Pons (tissue), 1 donor: Measurements from ENCODE around the gene TMEM221.
"Not testable (repeated sequence)": the region's sequence is repeated elsewhere in the genome, so short reads cannot be mapped to it uniquely, and the experiment has no call there.

ENCODE experiments used
- DNase-seq: peaks from one replicate; pipeline ENCODE4 v3.0.0-alpha.2; 2016; ENCODE audit warnings: low spot score

TMEM221 gene

DNA sequence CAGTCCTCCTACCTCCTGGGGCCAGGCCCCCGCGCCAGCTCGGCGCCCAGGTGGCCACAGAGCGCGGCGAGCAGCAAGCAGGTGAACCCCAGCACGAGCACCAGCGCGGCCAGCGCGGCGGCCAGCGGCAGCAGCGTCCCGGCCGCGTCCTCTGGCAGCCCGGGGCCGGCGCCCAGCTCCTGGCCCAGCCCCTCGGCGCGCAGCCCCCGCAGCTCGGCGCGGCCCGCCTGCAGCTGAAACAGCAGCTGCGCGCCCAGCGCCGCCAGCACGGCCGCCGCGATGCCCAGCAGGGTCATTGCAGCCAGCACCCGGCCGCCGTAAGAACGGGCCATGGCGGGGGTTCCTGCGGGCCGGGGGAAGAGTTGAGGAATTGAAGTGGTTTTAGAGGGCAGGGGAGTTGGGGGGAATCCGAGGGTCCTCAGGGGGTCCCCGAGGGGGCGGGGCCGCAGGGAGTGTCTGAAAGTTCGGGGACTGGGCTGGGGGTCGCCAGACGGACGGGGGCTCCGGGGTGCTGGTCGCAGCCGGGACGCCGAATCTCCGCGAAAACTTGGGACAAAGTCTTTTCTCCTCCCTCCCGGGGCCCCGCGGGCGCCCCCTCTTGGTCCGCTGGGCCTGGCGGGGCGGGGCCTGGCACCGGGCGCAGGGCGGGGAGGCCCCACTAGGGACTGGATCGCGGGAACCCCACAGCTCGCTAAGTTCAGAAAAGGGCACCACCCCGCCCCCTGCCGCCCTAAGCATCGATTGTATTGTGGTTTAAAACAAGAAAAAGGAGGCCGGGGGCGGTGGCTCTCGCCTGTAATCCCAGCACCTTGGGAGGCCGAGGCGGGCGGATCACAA, at the start of gene TMEM221:
TMEM221 (minus strand) TSS at position 538 of the 837 bp plus-strand sequence; CDS start at position 332, 206 bp downstream.
- DNase-seq, result peak; percentile 7

DNA sequence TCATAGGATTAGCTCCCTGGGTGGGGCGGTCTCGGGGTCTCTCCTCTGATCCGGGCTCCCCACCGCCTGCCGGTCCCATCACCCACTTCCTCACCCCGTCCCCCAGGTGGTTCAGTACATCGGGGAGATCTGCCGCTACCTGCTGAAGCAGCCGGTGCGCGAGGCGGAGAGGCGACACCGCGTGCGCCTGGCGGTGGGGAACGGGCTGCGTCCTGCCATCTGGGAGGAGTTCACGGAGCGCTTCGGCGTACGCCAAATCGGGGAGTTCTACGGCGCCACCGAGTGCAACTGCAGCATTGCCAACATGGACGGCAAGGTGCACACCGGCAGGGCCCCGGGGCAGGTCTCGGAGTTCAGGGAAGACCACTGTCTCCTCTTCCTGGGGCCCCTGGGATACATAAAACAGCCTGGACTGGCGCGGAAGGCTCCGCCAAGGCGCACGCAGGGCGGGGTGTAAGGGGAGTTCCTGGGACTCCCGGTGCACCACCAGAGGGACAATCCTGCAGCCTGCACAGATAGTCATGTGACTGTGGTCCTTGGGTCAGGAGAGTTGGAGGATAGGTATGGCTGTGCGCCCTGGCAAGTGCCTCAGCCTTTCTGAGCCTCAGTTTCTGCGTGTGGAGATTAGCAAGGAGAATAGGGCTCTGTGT, 48.8 kb upstream of the TMEM221 start:
- DNase-seq, result no peak

DNA sequence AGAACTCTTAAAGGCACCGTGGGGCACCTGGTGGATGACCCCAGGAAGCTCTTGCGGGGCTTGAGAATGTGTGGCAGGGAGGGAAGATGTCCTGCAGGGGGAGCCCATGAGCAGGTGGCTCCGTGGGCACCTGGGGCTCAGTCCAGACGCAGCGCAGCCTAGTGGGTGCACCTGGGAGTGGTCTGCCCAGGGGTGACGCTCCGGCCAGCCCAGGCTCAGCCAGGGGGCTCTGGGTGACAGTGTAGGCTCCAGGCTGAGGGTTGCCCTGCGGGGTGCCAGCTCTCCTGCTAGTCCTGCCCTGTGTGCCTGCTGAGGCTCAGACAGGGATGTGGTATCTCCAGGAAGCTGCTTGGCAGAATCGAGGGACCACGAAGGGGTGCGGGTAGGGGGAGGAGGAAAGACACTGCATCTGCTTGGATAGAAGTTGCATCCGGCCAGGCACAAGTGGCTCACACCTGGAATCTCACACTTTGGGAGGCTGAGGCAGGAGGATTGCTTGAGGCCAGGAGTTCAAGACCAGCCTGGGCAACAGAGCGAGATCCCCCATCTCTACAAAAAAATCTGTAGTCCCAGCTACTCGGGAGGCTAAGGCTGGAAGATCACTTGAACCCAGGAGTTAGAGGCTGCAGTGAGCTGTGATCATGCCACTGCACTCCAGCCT, 48.0 kb upstream of the TMEM221 start:
- DNase-seq, result no peak

DNA sequence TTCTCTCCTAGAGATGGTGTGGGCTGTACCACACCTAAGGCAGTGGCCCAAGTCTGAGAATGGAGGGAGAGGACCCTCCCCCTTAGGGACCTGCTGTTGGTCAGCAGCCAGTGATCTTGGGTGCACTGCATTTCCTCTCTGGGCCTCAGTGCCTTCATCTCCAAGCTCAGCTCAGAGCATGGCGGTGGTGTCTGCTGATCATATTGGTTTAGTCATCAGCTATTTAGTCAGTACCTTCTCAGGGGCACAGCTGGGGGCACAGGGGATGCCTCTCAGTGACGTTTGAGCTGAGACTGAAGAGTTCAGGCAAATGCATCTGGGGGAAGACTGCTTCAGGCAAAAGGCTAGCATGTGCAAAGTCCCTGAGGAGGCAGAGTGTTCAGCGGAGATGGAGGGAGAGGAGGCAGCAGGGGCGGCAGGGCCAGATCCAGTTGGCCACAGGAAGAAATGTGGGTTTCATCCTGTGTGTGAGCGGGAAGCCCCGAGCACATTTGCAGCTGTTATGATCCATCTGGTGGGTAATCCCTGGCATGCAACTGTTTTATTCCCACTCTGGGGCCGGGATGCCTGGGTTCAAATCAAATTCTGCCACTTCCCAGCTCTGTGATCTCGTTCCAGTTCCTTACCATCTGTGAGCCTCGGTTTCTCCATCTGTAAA, 47.3 kb upstream of the TMEM221 start:
- no peak for DNase-seq

DNA sequence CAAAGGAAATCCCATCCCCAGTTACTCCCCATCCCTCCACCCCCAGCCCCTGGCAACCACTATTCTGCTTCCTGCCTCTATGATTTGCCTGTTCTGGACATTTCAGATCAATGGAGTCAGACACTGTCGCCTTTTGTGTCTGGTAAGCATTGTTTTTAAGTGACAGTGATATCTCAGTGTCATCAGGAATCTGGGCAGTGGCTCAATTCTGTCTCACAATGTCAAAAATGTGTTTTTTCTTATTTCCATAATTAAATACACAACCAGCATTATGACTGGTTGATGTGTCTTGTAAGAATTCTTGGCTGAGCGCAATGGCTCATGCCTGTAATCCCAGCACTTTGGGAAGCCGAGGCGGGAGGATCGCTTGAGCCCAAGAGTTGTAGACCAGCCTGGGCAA, 42.8 kb upstream of the TMEM221 start:
- DNase-seq, result peak; percentile 78

DNA sequence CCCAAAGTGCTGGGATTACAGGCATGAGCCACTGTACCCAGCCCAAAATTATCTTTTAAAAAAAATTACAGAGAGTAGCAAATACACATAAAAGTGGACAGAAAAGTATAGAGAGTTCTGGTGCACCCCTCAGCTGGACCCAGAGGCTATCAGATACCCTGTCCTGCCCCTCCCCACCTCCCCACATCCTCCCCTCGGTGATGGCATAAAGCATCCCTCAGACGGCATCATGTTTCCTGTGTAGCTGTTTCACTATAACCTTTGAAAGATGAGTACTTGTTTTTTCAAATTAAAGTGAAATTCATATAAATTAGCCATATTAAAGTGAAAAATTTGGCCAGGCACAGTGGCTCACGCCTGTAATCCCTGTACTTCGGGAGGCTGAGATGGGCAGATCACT, 41.9 kb upstream of the TMEM221 start:
- no peak for DNase-seq

DNA sequence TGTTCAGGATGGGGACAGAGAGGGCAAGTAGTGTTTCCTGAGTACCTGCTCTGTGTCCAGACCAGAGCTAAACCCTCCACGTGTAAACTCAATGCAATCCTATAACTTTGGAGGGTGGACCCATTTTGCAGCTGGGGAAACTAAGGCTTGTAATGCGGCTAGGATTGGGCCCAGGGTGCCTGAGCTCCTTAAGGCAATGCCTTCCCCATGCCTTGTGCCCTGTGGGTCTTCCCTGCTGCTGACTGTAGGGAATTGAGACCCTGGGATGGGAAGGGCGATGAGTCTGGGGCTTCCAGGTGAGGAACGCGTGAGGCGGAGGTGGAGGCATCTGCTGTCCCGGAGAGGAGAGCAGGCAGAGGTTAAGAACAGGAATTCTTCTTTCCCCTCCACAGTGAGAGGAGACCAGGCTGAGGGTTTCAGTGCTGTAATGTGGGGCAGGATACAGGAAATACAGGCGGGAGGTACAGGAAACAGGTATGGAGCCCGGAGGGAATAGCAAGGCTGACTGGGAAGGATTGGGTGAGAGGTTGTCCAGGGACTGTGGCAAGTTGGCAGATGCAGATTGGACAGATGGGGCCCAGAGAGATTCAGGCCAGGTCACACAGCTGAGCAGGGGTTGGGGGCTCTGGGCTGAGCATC, 41.0 kb upstream of the TMEM221 start:
- DNase-seq, result no peak

DNA sequence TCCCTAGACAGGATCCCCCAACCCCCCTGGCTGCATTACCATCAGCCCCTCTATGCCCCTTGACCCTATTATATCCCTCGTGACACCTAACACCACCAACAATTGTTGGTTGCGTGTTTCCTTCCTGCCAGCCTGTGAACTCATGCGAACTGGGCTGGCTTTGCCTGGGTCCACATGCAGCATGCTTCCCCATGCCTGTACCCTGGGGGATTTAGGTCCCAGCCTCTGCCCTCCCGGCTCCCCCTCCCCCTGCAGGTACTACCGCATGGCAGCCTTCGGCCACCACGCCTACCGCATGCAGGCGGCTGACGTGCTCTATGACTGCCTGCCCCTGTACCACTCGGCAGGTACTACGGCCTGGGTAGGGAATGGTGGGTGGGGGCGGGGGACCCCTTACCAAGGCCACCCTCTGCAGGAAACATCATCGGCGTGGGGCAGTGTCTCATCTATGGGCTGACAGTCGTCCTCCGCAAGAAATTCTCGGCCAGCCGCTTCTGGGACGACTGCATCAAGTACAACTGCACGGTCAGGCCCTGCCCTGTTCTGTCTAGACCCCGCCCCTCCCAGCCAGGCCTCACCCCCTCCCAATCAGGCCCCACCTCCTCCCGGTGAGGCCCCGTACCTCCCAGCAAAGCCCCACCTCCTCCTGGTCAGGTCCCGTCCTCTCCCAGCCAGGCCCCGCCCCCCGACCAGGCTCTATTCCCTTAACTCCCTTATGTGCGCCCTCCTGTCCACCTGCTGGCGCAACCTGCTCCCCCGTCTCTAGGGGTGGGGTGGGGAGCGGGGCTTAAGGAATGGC, 40.3 kb upstream of the TMEM221 start:
- no peak for DNase-seq

DNA sequence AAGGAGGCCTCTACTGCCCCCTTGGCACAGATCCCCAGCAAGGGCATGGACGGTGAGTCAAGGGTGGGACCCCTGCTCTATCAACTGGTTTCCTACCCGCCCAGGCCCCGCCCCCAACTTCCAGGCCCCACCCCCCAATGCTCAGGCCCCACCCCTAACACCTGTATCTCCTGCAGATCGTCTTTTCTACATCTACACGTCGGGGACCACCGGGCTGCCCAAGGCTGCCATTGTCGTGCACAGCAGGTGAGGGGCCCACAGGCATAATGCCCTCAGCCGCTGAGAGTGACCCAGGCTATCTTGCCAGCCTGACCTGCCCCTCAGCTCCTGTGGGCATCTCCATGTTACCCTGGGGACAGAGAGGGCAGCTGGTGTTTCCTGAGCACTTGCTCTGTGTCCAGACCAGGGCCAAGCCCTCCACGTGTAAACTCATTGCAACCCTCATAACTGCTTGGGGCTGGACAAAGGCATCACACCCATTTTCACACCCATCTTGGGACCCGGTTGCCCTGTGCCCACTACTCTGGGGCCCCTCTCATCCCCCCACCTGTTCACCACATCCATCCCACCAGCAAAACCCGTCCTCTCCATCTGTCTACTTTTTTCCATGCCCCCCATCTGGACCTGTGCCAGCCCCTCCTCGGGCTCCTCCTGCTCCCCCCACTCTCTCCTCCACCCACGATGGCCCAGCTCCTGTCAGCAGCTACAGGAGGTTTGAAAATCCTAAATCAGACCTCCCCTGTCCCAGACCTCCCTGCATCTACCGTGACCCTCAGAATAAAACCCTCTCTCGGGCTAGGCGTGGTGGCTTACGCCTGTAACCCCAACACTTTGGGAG, 39.0 kb upstream of the TMEM221 start:
- no peak for DNase-seq

DNA sequence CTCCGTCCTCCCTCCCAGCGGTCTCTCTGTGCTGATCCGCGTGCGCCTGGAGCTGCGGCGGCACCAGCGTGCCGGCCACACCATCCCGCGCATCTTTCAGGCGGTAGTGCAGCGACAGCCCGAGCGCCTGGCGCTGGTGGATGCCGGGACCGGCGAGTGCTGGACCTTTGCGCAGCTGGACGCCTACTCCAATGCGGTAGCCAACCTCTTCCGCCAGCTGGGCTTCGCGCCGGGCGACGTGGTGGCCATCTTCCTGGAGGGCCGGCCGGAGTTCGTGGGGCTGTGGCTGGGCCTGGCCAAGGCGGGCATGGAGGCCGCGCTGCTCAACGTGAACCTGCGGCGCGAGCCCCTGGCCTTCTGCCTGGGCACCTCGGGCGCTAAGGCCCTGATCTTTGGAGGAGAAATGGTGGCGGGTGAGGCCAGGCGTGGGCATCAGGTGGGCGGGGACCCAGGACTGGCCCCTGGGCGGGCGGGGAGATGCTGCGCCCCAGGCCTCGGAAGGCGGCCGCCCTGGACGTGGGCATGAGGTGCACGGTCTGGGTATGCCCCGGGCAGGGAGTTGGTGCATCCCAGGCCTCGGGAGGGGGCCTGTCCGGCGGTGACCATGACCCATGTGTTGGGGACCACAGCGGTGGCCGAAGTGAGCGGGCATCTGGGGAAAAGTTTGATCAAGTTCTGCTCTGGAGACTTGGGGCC, 38.2 kb upstream of the TMEM221 start:
- no peak for DNase-seq

DNA sequence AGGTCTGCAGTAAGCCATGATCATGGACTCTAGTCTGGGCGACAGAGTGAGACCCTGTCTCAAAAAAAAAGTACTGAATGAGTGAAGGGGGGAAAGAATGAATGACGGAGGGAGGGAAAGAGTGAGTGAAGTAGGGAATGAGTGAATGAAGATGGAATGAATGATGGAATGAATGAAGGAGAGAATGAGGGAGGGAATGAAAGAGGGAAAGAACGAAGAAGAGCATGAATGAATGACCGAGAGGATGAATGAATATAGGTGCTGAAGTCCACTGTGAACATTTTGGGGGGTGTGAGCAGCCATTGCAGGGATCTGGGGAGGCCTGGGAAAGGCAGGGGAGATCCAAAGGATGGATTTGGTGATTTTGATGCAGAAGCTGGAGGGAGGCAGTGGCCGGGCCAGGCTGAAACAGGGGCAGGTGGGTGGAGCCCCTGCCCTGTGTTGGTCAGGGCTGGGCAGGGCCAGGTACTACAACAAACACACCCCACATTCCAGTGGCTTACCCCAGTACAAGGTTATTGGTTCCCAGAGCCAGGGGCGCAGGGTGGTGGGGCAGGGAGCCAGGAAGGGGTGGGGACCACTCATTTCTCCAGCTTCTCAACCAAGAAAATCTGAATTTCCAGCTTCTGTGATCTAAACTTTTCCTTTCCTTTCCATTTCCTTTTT, 36.2 kb upstream of the TMEM221 start:
- DNase-seq, result no peak

DNA sequence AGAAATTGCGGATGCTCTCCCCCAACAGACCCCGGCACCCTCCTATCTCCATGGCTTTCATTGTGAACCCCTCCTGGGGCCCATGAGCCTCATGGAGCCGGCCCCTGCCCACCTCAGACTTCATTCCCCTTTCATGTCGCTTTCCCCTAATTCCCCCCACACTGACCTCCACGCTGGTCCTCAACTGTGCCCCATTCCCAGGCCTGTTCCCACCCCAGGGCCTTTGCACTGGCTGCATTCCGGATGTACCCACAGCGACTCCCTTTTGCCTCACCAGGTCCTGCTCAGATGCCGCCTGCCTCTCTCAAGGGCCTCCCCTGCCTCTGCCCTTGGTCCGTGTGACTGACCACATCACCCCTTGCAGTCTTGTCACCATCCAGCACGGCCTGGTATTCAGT, 35.1 kb upstream of the TMEM221 start:
- no peak for DNase-seq

DNA sequence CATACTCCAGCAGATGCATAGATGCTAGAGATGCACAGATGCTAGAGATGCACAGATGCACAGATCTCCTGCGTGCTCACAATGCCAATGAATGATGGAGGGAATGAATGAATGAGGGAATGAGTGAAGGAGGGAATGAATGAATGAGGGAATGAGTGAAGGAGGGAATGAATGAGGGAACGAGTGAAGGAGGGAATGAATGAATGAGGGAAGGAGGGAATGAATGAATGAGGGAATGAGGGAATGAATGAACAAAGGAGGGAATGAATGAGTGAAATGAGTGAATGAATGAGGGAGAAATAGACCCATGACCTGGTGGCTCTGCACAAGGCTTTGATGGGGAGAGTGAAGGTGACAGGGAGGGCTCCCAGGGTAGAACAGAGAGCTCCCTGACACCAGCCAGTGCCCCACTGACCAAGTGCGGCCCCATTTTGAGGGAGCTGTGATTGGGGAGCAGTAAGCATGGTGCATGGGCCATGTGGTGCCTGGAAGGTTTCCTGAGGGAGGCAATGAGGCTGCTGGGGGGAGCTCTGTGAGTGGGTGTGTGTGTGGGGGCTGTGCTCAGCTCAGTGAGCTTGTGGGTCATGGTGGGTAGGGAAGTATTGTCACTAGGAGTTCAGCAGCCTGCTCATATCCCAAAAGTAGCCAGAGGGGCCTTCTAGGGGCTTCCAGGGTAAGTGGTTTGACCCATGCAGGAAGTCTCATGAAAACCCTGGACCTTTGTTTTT, 34.6 kb upstream of the TMEM221 start:
- no peak for DNase-seq

DNA sequence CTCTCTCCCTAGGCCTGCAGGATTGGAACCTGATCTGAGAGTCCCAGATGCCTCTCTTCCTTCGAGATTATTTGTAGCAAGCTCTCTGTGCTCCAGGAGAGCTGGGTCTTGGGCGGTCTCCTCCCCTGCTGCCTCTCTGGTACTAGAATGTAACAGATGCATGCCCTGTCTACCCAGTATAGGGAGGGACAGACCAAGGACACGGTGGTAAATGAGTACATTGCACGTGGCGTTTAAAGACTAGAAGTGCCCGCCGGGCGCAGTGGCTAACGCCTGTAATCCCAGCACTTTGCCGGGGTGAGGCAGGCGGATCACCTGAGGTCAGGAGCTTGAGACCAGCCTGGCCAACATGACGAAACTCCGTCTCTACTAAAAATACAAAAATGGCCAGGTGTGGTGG, 33.5 kb upstream of the TMEM221 start:
- no peak for DNase-seq

DNA sequence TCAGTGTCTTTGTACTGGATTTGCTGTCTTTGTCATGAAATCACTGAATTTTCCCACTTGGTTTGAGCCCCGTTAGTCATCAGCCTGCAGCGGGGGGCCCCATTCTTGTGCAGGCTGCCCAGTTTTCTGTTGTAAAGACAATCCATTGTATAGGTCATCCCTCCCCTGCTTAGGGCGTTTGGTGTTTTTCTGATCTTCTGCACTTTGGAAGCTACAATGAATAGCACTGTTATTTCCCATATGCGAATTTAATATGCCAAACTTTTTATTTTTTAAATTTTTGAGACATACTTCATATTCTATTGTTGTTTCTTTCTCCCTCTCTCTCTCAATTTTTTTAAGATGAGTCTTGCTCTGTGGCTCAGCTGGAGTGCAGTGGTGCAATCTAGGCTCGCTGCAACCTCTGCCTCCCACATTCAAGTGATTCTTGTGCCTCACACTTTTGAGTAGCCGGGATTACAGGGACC, 30.9 kb upstream of the TMEM221 start:
- peak; percentile 84 for DNase-seq

DNA sequence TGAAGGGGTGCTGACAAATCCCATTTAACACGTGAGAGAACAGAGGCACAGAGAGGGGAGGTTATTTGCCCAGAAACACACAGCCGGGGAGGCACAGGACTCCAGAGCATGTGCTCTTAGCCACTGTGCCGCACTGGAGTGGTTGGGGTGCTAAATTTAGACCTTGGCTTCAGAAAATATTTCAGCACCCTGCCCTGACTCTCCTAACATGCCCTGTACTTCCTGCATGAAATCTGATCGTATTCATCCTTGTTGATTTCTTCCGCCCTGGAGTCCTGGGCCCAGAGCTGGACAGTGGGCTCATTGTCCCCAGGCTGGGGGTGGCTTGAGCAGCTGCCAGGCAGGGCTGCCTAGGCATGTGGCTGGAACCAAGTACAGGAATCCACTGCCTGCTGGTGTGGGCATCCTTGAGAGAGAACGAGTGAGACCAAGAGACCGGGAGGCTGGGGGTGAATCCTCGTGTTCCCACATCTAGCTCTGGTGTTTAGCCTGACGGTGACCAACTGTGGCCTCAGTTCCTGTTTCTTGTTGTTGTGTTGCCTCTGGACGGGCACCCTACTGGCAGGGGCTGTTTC, 27.2 kb upstream of the TMEM221 start:
- peak; percentile 98 for DNase-seq

DNA sequence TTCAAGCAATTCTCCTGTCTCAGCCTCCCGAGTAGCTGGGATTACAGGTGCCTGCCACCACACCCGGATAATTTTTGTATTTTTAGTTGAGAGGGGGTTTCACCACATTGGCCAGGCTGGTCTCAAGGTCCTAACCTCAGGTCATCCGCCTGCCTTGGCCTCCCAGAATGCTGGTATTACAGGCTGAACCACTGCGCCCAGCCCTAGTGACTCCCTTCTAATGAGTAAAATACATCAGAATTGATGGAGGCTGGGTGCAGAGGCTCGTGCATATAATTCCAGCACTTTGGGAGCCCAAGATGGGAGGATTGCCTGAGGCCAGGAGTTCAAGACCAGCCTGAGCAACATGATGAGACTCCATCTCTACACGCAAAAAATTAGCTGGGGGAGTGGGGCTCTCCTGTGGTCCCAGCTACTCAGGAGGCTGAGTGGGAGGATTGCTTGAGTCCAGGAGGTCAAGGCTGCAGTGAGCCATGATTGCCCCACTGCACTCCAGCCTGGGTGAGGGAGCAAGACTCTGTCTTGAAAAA, 26.6 kb upstream of the TMEM221 start:
- not testable (repeated sequence) for DNase-seq

DNA sequence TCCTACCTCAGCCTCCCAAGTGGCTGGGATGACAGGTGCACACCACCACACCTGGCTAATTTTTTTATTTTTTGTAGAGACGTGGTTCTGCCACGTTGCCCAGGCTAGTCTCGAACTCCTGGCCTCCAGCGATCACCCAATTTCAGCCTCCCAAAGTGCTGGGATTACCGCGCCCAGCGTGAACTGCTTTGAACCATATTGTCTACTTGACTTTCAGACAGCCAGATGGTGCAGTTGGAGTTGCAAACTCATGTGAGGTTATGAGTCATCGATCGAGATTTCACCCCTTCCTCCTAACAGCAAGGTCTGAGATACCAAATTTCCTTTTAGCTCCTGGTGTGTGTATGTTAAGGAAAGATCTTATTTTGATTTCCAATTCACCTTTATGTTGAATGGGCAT, 24.6 kb upstream of the TMEM221 start:
- no peak for DNase-seq
